GM12878 (cell line): ENCODE data around the gene ZNF189. TPM values are rescaled to one million over a fixed set of nuclear protein-coding genes. Genes with fewer than 3 reads are reported as not detected.

ENCODE experiments used
- ATAC-seq: fragments of 200-7000 bp; cut with Tn5 transposase; 3 replicates; pipeline ENCODE4 v1.9.1; 2020; ENCODE audit warnings: mild to moderate bottlenecking, moderate library complexity
- BruUV-seq: library from RNA; stranded (reverse); fragments of 400-500 nt; replicated peaks from 2 replicates; lab custom pipeline; 2021; lab: Mats Ljungman, UMichigan
- CTCF ChIA-PET: fragments of 300-600 bp; sonication (Branson Sonifier 250); formaldehyde crosslinking; extraction: SDS; loops from one replicate; lab custom pipeline; 2021; ENCODE audit warnings: inconsistent platforms; lab: Yijun Ruan, JAX
- POLR2A ChIA-PET: fragments of 350-600 bp; formaldehyde crosslinking; extraction: SDS; loops from one replicate; lab custom pipeline; 2021; ENCODE audit warnings: inconsistent platforms; lab: Charles Lee
- RAD21 ChIA-PET: fragments of 300-600 bp; sonication (Branson Sonifier 250); formaldehyde crosslinking; loops from one replicate; lab custom pipeline; 2023; ENCODE audit warnings: antibody characterized with exemption; ENCODE audit not compliant: unreplicated experiment; lab: Charles Lee
- SMC1A ChIA-PET: fragments of 300-600 bp; sonication (Branson Sonifier 250); formaldehyde crosslinking; loops from one replicate; lab custom pipeline; 2023; ENCODE audit not compliant: unreplicated experiment, uncharacterized antibody; lab: Charles Lee
- DNase-seq: peaks from one replicate; pipeline ENCODE4 v3.0.0-alpha.2; 2011; ENCODE audit warnings: low read depth, low spot score
- FAIRE-seq: peaks from 3 replicates; lab custom pipeline; 2011; peaks lifted over from hg19 to GRCh38; lab: Jason Lieb, UNC
- H2AFZ ChIP-seq: 2 replicates; pipeline ENCODE4 v1.6.0; 2011; ENCODE audit warnings: low read depth, low read length, control low read depth; ENCODE audit not compliant: control insufficient read depth
- H3K27ac ChIP-seq: 2 replicates; pipeline ENCODE4 v1.5.1; 2011; ENCODE audit warnings: control low read depth; ENCODE audit not compliant: control insufficient read depth, insufficient read depth
- H3K27me3 ChIP-seq, 2 experiments: replicated peaks in 1 of 2; 2 replicates each; pipeline versions ENCODE4 v1.6.0 to v1.6.1; 2011; ENCODE audit warnings: low read length in 1 of 2; ENCODE audit not compliant: control insufficient read depth in 2 of 2, insufficient read depth in 2 of 2
- H3K36me3 ChIP-seq, 2 experiments: 2 replicates each; pipeline ENCODE4 v1.5.1; 2011; ENCODE audit warnings: low read length in 1 of 2; ENCODE audit not compliant: control insufficient read depth in 2 of 2, insufficient read depth in 2 of 2
- H3K4me1 ChIP-seq: 2 replicates; pipeline ENCODE4 v1.6.1; 2011; ENCODE audit warnings: mild to moderate bottlenecking, low read length, moderate library complexity, mixed read lengths; ENCODE audit not compliant: control insufficient read depth, insufficient read depth
- H3K4me2 ChIP-seq: 2 replicates; pipeline ENCODE4 v1.6.0; 2011; ENCODE audit warnings: control low read depth; ENCODE audit not compliant: control insufficient read depth, insufficient read depth
- H3K4me3 ChIP-seq: fragments of 200-600 bp; sonication (generic); 2 replicates; pipeline ENCODE4 v1.5.1; 2016
- H3K79me2 ChIP-seq: 2 replicates; pipeline ENCODE4 v1.6.0; 2011; ENCODE audit warnings: low read length; ENCODE audit not compliant: control insufficient read depth, insufficient read depth
- H3K9ac ChIP-seq: 2 replicates; pipeline ENCODE4 v1.8.0; 2011; ENCODE audit warnings: low read length, control low read depth, mixed read lengths; ENCODE audit not compliant: control insufficient read depth, insufficient read depth
- H3K9me3 ChIP-seq: replicated peaks from 3 replicates; pipeline ENCODE4 v1.5.1; 2011; ENCODE audit warnings: mild to moderate bottlenecking, low read length; ENCODE audit not compliant: control insufficient read depth, insufficient read depth
- H4K20me1 ChIP-seq: 2 replicates; pipeline ENCODE4 v1.6.0; 2011; ENCODE audit not compliant: control insufficient read depth, insufficient read depth
- BCLAF1 ChIP-seq: fragments of 450-650 bp; IDR thresholded peaks from 2 replicates; pipeline ENCODE4 v1.6.1; 2017; ENCODE audit warnings: antibody characterized with exemption, mild to moderate bottlenecking, moderate library complexity
- CBFB ChIP-seq: IDR thresholded peaks from 2 replicates; pipeline ENCODE4 v1.6.1; 2016; ENCODE audit warnings: antibody characterized with exemption, low read depth
- CREB1 ChIP-seq: IDR thresholded peaks from 2 replicates; pipeline ENCODE4 v1.6.1; 2012; ENCODE audit warnings: low read depth, mild to moderate bottlenecking, inconsistent platforms
- E2F8 ChIP-seq: fragments of 450-650 bp; IDR thresholded peaks from 2 replicates; pipeline ENCODE4 v1.6.1; 2018; ENCODE audit warnings: mild to moderate bottlenecking, low read depth, moderate library complexity; ENCODE audit not compliant: partially characterized antibody
- FOXK2 ChIP-seq: fragments of 450-650 bp; IDR thresholded peaks from 2 replicates; pipeline ENCODE4 v1.6.1; 2017; ENCODE audit warnings: mild to moderate bottlenecking, moderate library complexity
- IRF3 ChIP-seq: fragments of 450-650 bp; IDR thresholded peaks from 2 replicates; pipeline ENCODE4 v1.6.1; 2014; ENCODE audit warnings: mild to moderate bottlenecking
- KLF5 ChIP-seq: fragments of 450-650 bp; IDR thresholded peaks from 2 replicates; pipeline ENCODE4 v1.6.1; 2014; ENCODE audit warnings: mild to moderate bottlenecking; ENCODE audit not compliant: partially characterized antibody
- MXI1 ChIP-seq: fragments of 150-350 bp; IDR thresholded peaks from 2 replicates; pipeline ENCODE4 v1.6.1; 2011; ENCODE audit warnings: low read depth, mild to moderate bottlenecking, inconsistent platforms, low read length, improper control_type of control experiment
- NFYA ChIP-seq: IDR thresholded peaks from 2 replicates; pipeline ENCODE4 v1.6.1; 2011; ENCODE audit warnings: low read depth, mild to moderate bottlenecking, low read length, improper control_type of control experiment, borderline replicate concordance
- RELA ChIP-seq: fragments of 450-650 bp; IDR thresholded peaks from 2 replicates; pipeline ENCODE4 v1.8.0; 2014; ENCODE audit warnings: borderline replicate concordance; ENCODE audit not compliant: partially characterized antibody
- SIN3A ChIP-seq: IDR thresholded peaks from 2 replicates; pipeline ENCODE4 v1.6.1; 2012; ENCODE audit warnings: low read depth, low read length, improper control_type of control experiment
- SP1 ChIP-seq: IDR thresholded peaks from one replicate; pipeline ENCODE4 v1.6.1; 2011; ENCODE audit warnings: low read depth, low read length
- TBL1XR1 ChIP-seq: IDR thresholded peaks from 2 replicates; pipeline ENCODE4 v1.6.1; 2012; ENCODE audit warnings: low read depth, low read length, improper control_type of control experiment
- USF1 ChIP-seq: IDR thresholded peaks from 2 replicates; pipeline ENCODE4 v1.6.1; 2011; ENCODE audit warnings: borderline replicate concordance, low read depth, mild to moderate bottlenecking, moderate library complexity, mixed read lengths, low read length; ENCODE audit not compliant: insufficient read depth; ENCODE audit errors: extremely low read length
- ZNF274 ChIP-seq: IDR thresholded peaks from one replicate; pipeline ENCODE4 v1.8.0; 2011; ENCODE audit not compliant: insufficient read length, insufficient read depth
- ZSCAN29 ChIP-seq: fragments of 450-650 bp; IDR thresholded peaks from 2 replicates; pipeline ENCODE4 v1.6.1; 2017; ENCODE audit warnings: mild to moderate bottlenecking, moderate library complexity
- WGBS: methylation state at CpG from one replicate; pipeline ENCODE4 v1.1.6; 2016; ENCODE audit warnings: low lambda C conversion rate; ENCODE audit not compliant: insufficient replicate concordance, insufficient coverage; ENCODE audit errors: missing lambda C conversion rate; 5-methylcytosine and 5-hydroxymethylcytosine counted together
- in situ Hi-C: fragments of 300-500 bp; cut with MboI; formaldehyde crosslinking; loops from 9 replicates; pipeline ENCODE4 v1.14.3; 2018; ENCODE audit warnings: mixed read lengths
- intact Hi-C: fragments of 100-400 bp; cut with micrococcal nuclease; formaldehyde crosslinking; loops from one replicate; pipeline ENCODE4 v1.14.2; 2022; ENCODE audit not compliant: unreplicated experiment
- polyA plus RNA-seq, 11 experiments: library from polyadenylated mRNA; depleted of rRNA in 4 of 11; unstranded in 6 of 11; stranded (reverse) in 5 of 11; fragments of >200 nt; fragmentation: Nextera tagmentation in 4 of 11; fragmentation: Illumina TruSeq in 1 of 11; extraction: Ambion mirVana in 4 of 11; extraction: Trizol in 1 of 11; gene quantifications; 1 replicate in 1 of 11; 2 replicates in 10 of 11; pipeline versions ENCODE4 v1.2.1 to v1.2.3, GENCODE V29; 2011 to 2016; ENCODE audit warnings: inconsistent platforms in 2 of 11, missing spikeins in 2 of 11, low read depth in 1 of 11
- total RNA-seq, 4 experiments: library from RNA; depleted of rRNA in 3 of 4; stranded (reverse); fragments of >200 nt in 3 of 4; fragmentation: Illumina TruSeq in 1 of 4; extraction: Trizol in 1 of 4; gene quantifications; 2 replicates each; pipeline versions ENCODE4 v1.2.1 to v1.2.3, GENCODE V29; 2013 to 2021

The ZNF189 gene
- total and polyA plus RNA-seq, 10 of the 15 experiments (the other 5 are each of a cell fraction or from before 2014, with no cell fraction given) = 3.1 to 12.3 (median 7.4) TPM

GRCh38 chr9:101393135-101393534, 5.5 kb upstream of the ZNF189 start (continued):
- TF ChIP-seq RELA = no peak
- no peak for TF ChIP-seq KLF5
- no peak for TF ChIP-seq ZSCAN29
- TF ChIP-seq ZNF274 = no peak
- no peak for TF ChIP-seq NFYA
- TF ChIP-seq, all 136 proteins: peak for 0

- intact Hi-C loops = loop anchor here (5.0 kb wide), 1 partner anchor 53 kb away; no protein-coding TSS in a partner anchor
- Histone ChIP-seq H3K9ac (no peak overlapping the region), H2AFZ (no peak overlapping the region), H3K4me2 (no peak overlapping the region), H3K9me3 (peaks cover 9% of the 10 kb centered on the region; the same call in 2 of the 3 replicates), H4K20me1 (no peaks in the 10 kb centered on the region), H3K79me2 (peaks cover 68% of the 10 kb centered on the region), H3K36me3 (peaks cover 0 to 4% of the 10 kb centered on the region in 2 experiments; a peak in 1 of 4 replicates), H3K4me1 (no peaks in the 10 kb centered on the region), H3K27ac (no peak overlapping the region), H3K4me3 (no peak overlapping the region), H3K27me3 (no peaks in the 10 kb centered on the region)
- SMC1A ChIA-PET = interaction anchor here (1.6 kb wide), 1 partner anchor 32 kb away, joined by 3 read pairs; no protein-coding TSS in a partner anchor
- ATAC-seq = no peak
- 94% methylated on average over 1 of the region's 1 CpG for WGBS
- in situ Hi-C loops = loop anchor here (5.0 kb wide), 1 partner anchor 138 kb away; the partner anchor contains the start of gene RNF20
- POLR2A ChIA-PET = no interaction called here
- RAD21 ChIA-PET = no interaction called here
- BruUV-seq = no TSS peak
- CTCF ChIA-PET = no interaction called here
- no peak for FAIRE-seq
- no peak for DNase-seq
- TF ChIP-seq IRF3 = no peak
- no peak for TF ChIP-seq BCLAF1
- TF ChIP-seq CREB1 = no peak
- TF ChIP-seq SP1 = no peak
- no peak for TF ChIP-seq RELA
- TF ChIP-seq USF1 = no peak
- TF ChIP-seq MXI1 = no peak
- TF ChIP-seq E2F8 = no peak
- TF ChIP-seq TBL1XR1 = no peak
- no peak for TF ChIP-seq FOXK2
- TF ChIP-seq CBFB = no peak
- TF ChIP-seq SIN3A = no peak
Measured at GRCh38 chr9:101394687-101395086, 4.0 kb upstream of the ZNF189 start.
